ENCODE data around the gene TBX10.
"Not testable (repeated sequence)": the region's sequence is repeated elsewhere in the genome, so short reads cannot be mapped to it uniquely, and the experiment has no call there.

Gene TBX10

DNA sequence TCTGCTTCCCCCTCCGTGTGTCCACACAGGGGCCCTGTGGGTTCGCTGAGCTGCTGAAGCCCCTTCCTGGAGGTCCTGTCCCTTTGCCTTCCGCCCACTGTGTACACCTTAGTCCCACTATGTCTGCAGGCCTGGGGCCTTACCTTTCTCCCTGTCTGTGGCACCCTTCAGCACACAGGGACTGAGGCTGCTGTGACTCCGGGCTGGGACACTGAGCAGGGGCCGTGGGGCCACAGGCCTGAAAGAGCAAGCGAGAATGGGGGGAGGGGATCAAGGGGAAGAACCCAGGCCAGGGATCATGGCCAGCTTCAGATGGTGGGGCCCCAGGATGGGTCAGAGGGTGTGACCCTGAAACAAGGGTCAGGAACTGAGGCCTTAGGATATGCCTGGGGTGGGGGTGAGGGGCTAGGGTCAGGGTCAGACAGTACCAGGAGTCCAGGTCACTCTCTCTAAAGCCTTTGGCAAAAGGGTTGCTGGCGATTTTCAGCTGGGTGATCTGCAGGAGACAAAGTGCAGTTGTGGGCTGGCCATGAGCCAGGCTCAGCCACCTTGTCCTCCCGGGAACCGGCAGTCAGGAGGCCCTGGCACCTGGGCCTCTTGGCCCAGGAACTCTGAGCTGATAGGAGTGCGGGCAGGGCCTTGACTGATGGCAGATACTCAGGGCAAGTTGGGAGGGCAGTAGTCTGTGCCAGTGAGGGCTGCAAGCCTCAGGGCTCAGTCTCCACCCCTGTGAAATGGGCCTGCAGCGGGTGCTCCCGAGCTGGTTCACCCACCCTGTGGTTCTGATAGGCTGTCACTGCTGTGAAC lies 7.2 kb downstream of the TBX10 start:
- no peak for DNase-seq (ENCODE audit: insufficient read length, low spot score)
- no peak for FAIRE-seq

- DNase-seq (ENCODE audit: insufficient read length, low spot score) (no peak), FAIRE-seq (no peak)
Measured at GRCh38 chr11:67631853-67632174, 7.7 kb downstream of the TBX10 start.

- FAIRE-seq, result no peak
Measured at GRCh38 chr11:67631411-67631810, 8.2 kb downstream of the TBX10 start.

DNA sequence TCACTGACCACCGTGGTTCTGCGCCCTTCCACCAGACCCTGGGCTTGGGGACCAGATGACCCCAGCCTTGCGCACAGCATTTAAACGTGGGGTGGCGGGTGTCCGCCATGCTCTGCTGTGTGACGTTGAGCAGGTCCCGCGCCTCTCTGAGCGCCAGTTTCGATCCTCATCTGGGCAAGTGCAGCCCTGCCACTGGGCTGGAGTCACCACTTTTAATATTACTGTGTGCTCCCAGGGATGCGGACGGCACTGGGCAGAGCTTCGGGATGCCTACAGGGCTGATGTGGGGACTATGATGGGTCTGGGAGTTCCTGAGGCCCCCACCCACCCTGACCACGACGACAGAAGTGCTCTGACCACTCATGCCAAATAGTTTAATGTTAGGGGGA lies 8.6 kb downstream of the TBX10 start:
- FAIRE-seq (no peak), DNase-seq (ENCODE audit: insufficient read length, low spot score) (no peak)

More at GRCh38 chr11:67631411-67631810, 8.2 kb downstream of the TBX10 start:
- no peak for DNase-seq (ENCODE audit: insufficient read length, low spot score)

DNA sequence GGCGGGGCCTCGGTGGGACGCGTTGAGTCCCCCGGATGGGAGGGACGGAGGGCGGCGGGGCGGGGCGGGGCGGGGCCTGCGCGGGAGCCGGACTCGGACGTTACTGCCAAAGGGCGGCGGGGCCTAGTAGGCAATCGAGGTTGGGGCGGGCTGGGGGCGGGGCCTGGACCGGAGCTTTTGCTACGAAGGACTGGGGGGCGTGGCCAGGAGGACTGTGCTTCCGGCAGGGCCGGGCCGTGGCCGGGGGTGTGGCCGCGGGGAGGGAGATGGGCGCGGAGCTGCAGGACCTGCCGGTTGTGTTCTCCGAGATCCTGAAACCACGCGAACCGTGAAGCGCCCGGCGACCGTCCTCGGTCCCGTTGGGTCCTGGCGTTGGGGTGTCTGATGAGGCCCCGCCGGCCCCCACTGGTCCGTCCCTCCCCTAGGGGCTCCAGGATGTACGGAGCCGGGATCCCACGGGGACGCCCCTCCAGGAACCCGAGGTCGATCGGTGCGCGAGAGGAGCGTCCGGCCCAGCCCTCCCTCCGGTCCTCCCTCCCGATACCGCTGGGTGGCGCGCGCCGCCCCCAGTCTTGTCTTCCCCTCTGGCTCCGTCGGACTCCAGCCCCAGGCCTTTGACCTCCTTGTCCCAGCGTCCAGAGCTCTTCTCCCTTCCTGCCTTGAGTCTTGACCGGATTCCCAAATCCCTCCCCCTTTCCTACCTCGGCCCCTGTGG lies 9.2 kb downstream of the TBX10 start:
- FAIRE-seq (no peak), DNase-seq (ENCODE audit: insufficient read length, low spot score) (peak; percentile 99)

DNA sequence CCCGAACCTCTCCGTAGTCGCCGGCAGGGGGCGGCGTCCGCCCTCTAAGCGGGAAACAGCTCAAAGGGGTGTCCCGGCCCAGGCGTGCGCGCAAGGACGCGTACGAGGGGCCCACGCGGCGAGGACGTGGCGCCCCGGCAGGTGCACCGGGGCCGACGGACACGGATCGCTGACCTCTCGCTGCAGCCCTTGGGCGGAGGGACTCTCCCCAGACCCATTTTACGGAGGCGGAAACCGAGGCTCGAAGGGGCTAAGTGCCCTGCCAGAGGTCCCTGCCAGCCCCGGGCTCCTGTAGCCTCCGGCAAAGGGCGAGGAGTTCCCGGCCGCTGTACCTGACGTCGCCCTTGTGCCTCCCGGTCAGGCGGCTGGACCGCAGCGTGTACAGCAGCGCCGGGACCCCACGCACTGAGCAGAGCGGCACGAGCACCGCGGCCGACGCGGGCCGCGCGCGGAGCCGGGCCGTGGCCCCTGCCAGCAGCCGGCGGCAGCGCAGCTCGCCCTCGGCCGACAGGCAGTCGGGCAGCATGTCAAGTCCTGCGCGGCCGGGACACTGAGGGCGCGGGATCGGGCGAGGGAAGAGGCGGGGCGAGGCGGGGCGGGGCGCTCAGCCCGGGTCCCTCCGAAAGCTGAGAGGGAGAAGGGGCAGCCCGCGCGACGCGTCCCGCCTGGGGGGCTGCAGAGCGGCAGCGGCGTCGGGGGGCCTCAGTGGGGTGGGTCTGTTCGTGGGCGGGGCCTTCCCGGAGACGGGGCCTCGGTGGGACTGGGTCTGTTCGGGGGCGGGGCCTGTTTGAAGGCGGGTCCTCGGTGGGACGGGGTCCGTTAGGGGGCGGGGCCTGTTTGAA lies 10.0 kb downstream of the TBX10 start, which contains the start of gene NUDT8:
TSS of gene NUDT8 (minus strand) at position 552 of the 842 bp plus-strand sequence. CDS start at position 526, 26 bp downstream.
- peak; percentile 98 for FAIRE-seq
- DNase-seq (ENCODE audit: insufficient read length, low spot score), result peak; percentile 93

- FAIRE-seq (no peak), DNase-seq (ENCODE audit: insufficient read length, low spot score) (no peak)
Measured at GRCh38 chr11:67628710-67629385, 10.7 kb downstream of the TBX10 start.

DNA sequence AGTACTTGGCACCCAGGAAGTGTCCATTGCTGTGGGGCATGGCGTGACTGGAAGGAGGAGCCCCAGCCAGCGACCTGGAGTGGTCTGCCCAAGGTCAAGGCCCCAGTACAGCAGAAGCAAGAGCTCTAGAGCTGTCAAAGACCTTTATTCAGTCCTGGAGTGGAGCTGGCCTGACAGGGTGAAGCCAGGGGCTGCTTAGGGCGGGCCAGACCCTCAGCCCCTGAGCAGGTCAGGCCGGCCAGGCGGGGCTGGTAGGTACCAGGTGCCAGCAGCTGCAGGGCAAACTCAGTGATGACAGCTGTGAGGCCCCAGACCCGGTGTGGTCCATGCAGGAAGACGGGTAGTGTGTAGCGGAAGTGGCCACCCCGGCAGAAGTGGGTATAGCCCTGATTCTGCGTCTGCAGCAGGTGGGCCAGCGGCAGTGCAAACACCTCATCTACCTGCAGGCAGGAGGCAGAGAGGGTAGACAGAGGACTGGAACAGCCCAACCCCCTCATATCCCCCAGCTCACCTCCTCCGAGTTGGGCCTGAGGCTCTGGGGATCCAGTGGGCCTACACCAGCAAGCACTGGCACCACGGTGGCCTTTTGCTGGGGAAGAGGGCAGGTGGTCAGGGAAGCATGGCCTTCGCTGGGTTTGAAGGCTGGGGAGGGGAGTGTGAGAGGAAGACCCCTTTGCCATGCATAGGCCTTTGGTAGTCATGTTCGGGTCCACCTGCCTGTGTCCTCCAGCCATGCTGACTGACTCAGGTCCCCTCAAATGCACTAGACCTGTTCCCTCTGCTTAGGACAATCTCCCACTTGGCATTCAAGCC lies 11.5 kb downstream of the TBX10 start:
- FAIRE-seq (peak; percentile 75), DNase-seq (ENCODE audit: insufficient read length, low spot score) (no peak)

GRCh38 chr11:67627441-67627811 lies 12.1 kb downstream of the TBX10 start:
- DNase-seq (ENCODE audit: insufficient read length, low spot score), result no peak
- FAIRE-seq, result no peak

DNA sequence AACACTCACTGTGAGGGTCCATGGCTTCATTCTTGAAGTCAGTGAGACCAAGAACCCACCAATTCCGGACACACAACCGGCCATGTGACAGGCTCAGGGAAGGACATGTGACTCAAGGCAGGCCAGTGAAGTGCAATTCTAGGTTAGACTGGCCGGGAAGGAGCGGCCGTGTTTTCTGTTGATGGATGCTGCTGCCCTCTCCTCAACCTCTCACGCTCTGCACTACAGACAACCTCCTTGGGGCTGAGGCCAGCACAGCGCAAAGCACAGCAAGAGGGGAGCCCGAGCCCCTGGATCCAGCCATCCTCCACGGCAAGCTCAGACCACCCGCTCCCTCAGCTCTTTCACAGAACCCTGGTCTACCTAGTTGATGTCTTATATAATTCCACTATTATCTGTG lies 12.6 kb downstream of the TBX10 start:
- no peak for DNase-seq (ENCODE audit: insufficient read length, low spot score)
- no peak for FAIRE-seq

DNA sequence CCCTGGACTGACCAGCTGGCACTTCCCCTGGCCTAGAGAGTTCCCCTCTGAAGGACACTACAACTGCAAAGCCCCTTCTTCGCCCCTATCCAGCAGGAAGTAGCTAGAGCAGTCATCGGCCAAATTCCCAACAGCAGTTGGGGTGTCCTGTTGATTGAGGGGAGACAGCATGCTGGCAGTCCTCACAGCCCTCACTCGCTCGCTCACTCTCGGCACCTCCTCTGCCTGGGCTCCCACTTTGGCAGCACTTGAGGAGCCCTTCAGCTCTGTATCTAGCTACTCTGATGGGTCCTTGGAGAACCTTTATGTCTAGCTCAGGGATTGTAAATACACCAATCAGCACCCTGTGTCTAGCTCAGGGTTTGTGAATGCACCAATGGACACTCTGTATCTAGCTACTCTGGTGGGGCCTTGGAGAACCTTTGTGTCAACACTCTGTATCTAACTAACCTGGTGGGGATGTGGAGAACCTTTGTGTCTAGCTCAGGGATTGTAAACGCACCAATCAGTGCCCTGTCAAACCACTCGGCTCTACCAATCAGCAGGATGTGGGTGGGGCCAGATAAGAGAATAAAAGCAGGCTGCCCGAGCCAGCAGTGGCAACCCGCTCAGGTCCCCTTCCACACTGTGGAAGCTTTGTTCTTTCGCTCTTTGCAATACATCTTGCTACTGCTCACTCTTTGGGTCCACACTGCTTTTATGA lies 13.3 kb downstream of the TBX10 start:
- DNase-seq (ENCODE audit: insufficient read length, low spot score); FAIRE-seq: not testable (repeated sequence)

GRCh38 chr11:67623795-67624194 lies 15.8 kb downstream of the TBX10 start:
- FAIRE-seq; DNase-seq (ENCODE audit: insufficient read length, low spot score): not testable (repeated sequence)

- not testable (repeated sequence) for FAIRE-seq
Measured at GRCh38 chr11:67622905-67623304, 16.7 kb downstream of the TBX10 start.

GRCh38 chr11:67621928-67622327 lies 17.6 kb downstream of the TBX10 start:
- FAIRE-seq; DNase-seq (ENCODE audit: insufficient read length, low spot score): not testable (repeated sequence)

More at GRCh38 chr11:67622905-67623304, 16.7 kb downstream of the TBX10 start:
- DNase-seq (ENCODE audit: insufficient read length, low spot score), result not testable (repeated sequence)

- not testable (repeated sequence) for DNase-seq (ENCODE audit: insufficient read length, low spot score); FAIRE-seq
Measured at GRCh38 chr11:67620621-67621020, 18.9 kb downstream of the TBX10 start.

- DNase-seq (ENCODE audit: insufficient read length, low spot score); FAIRE-seq: not testable (repeated sequence)
Measured at GRCh38 chr11:67619683-67620618, 19.6 kb downstream of the TBX10 start.

DNA sequence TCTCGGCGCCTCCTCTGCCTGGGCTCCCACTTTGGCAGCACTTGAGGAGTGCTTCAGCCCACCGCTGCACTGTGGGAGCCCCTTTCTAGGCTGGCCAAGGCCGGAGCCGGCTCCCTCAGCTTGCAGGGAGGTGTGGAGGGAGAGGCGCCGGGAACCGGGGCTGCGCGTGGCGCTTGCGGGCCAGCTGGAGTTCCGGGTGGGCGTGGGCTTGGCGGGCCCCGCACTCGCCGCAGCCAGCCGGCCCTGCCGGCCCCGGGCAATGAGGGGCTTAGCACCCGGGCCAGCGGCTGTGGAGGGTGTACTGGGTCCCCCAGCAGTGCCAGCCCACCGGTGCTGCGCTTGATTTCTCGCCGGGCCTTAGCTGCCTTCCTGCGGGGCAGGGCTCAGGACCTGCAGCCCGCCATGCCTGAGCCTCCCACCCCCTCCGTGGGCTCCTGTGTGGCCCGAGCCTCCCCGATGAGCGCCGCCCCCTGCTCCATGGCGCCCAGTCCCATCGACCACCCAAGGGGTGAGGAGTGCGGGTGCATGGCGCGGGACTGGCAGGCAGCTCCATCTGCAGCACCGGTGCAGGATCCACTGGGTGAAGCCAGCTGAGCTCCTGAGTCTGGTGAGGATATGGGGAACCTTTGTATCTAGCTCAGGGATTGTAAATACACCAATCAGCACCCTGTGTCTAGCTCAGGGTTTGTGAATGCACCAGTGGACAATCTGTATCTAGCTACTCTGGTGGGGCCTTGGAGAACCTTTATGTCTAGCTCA lies 20.5 kb downstream of the TBX10 start:
- DNase-seq (ENCODE audit: insufficient read length, low spot score); FAIRE-seq: not testable (repeated sequence)
